ENCODE measurements around the gene COX6A2. TPM values are rescaled to one million over a fixed set of nuclear protein-coding genes. Genes with fewer than 3 reads are reported as not detected.
A peak's percentile ranks its signal among the peaks of the same experiment; 100 is the strongest.

The COX6A2 gene
- total RNA-seq, result 1,000 to 10,000 TPM in 1 of 4 donors, 100 to 1,000 TPM in 3; 597 to 1,192 (median 930) TPM

DNA sequence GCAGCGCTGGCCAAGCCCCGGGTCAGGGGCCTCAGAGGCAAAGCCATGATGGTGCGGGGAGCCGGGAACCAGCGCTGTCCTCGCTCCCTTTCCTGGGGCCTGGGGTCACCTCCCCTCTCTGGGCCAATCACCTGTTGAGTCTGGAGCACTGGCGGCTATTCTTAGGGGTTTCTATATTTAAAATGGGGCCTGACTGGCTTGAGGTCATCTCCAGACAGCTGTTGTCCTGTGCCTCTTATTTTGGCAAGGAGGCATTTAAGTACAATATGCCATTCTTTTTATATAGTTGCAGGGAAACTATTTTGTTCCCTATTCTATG is at the start of gene COX6A2:
TSS of gene COX6A2 (minus strand) at position 82 of the 319 bp plus-strand sequence. CDS start at position 47, 35 bp downstream.
- H3K27me3 ChIP-seq, result no peaks in the 10 kb centered on the region
- peaks cover 64 to 73% of the 10 kb centered on the region in 2 donors for H3K4me1 ChIP-seq
- H3K36me3 ChIP-seq, result peaks cover 0 to 8% of the 10 kb centered on the region in 2 donors
- TF ChIP-seq POLR2A (IDR thresholded peaks at IDR 0.05), result peak; percentile 96 to 98
- TF ChIP-seq, protein P1, sequence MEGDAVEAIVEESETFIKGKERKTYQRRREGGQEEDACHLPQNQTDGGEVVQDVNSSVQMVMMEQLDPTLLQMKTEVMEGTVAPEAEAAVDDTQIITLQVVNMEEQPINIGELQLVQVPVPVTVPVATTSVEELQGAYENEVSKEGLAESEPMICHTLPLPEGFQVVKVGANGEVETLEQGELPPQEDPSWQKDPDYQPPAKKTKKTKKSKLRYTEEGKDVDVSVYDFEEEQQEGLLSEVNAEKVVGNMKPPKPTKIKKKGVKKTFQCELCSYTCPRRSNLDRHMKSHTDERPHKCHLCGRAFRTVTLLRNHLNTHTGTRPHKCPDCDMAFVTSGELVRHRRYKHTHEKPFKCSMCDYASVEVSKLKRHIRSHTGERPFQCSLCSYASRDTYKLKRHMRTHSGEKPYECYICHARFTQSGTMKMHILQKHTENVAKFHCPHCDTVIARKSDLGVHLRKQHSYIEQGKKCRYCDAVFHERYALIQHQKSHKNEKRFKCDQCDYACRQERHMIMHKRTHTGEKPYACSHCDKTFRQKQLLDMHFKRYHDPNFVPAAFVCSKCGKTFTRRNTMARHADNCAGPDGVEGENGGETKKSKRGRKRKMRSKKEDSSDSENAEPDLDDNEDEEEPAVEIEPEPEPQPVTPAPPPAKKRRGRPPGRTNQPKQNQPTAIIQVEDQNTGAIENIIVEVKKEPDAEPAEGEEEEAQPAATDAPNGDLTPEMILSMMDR (IDR thresholded peaks at IDR 0.05 in 4 of 5, conservative IDR thresholded peaks at IDR 0.05 in 1 of 5), result peak in 1 of 5 experiments; percentile 21
- in situ Hi-C loops (cut with MboI; ENCODE audit: low sequenced_read_pairs in 4 of 4) (loop anchor here in 2 of 4 donors (25.0 kb wide), 2 partner anchors 441 to 466 kb away; partner anchors contain the start of genes HSD3B7 (in 1 of the 2) and SETD1A (in 1 of the 2)), intact Hi-C loops (cut with DNase I; ENCODE audit: low total_unique reads) (loop anchor here (1.0 to 2.0 kb wide), 3 partner anchors 25 to 213 kb away; partner anchors contain the start of genes ARMC5 and TRIM72)
- H3K9me3 ChIP-seq, result no peaks in the 10 kb centered on the region
- peak within 1 kb of the TSS; percentile 67 to 83 (median 79) for H3K4me3 ChIP-seq
- peak; percentile 84 to 93 for DNase-seq
- peak; percentile 74 to 75 for ATAC-seq
- H3K27ac ChIP-seq, result peak within 1 kb of the TSS; percentile 92 to 100 (median 98)

DNA sequence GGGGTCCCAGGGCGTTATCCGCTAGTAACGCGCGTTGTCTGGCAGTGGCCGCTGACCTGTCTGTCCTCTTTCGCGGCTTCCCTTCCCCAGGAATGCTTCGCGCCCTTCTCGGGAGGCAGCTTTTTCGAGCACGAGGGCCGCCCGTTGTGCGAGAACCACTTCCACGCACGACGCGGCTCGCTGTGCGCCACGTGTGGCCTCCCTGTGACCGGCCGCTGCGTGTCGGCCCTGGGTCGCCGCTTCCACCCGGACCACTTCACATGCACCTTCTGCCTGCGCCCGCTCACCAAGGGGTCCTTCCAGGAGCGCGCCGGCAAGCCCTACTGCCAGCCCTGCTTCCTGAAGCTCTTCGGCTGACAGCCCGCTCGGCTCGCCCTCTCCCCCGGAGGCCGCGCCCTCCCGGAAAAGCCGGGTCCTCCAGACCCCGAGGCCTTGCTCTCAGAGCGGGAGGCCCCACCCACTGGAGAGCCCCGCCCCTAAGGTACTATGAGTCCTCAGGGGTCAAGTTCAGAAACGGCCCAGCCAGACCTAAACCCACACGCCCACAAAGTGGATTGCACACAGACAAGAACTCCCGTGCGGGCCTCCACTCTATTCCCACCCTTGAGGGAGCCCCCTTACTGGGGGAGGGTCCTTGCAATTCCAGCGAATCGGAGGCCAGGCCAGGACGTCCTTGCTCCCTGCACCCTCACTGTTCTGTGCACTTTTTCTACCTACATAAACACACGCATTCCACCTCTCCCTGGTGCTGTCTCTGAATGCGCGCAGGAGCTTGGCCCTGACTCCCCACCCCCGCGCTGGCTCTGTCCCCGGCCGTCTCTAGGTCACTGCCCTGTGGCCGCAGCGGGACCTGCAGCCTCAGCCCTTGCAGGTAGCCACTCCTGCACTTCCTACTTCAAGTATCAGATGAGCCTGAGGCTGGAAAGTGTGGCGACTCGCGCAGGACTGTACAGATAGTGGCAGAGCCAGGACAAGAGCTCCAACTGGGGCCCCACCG is 49.4 kb upstream of the COX6A2 start:
- intact Hi-C loops (cut with DNase I; ENCODE audit: low total_unique reads), result no loop called here
- TF ChIP-seq POLR2A (IDR thresholded peaks at IDR 0.05), result no peak
- TF ChIP-seq, protein P1 (IDR thresholded peaks at IDR 0.05 in 4 of 5, conservative IDR thresholded peaks at IDR 0.05 in 1 of 5), result no peak
- in situ Hi-C loops (cut with MboI; ENCODE audit: low sequenced_read_pairs in 4 of 4), result no loop called here
- no peak for ATAC-seq
- Histone ChIP-seq H3K27me3 (peaks cover 4 to 18% (median 6%) of the 10 kb centered on the region in 3 donors), H3K36me3 (no peaks in the 10 kb centered on the region), H3K9me3 (no peaks in the 10 kb centered on the region), H3K4me3 (no peak overlapping the region), H3K4me1 (no peaks in the 10 kb centered on the region), H3K27ac (no peak overlapping the region)
- no peak for DNase-seq

DNA sequence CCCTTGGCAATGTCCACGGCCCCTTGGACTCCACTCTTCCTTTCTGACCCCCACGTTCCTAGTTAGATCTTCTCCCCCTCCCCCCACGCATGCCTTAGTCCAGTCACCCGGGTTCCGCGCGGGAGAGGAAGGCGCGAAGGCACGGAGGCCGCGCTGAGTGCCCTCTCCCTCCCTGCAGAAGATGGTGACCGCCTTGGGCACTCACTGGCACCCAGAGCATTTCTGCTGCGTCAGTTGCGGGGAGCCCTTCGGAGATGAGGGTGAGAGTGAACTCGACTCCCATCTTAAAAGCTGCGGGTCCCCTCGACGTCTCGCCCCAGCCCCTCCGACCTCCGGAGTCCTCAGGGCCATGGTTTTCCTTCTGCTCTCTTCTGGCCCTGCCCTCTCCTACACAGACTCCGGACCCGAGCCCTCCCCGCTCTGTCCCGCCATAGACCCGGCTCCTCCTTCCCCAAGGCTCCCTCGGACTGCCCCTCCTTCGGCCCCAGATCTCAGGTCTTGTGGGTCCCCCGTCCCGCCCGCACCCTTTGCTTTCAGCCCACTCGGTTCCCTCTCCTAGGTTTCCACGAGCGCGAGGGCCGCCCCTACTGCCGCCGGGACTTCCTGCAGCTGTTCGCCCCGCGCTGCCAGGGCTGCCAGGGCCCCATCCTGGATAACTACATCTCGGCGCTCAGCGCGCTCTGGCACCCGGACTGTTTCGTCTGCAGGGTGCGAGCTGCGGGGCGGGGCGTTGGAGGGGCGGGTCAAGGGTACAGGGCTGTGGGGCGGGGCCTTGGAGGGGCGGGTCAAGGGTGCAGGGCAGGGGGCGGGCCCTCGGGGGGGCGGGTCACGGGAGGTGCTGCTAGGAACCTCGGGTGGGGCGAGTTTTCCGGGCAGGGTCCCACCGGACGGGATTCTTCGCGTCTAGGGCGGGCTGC is 48.4 kb upstream of the COX6A2 start:
- H3K36me3 ChIP-seq, result no peaks in the 10 kb centered on the region
- TF ChIP-seq, protein P1 (IDR thresholded peaks at IDR 0.05 in 4 of 5, conservative IDR thresholded peaks at IDR 0.05 in 1 of 5), result no peak
- no peak for TF ChIP-seq POLR2A (IDR thresholded peaks at IDR 0.05)
- H3K27me3 ChIP-seq, result peaks cover 4 to 21% (median 7%) of the 10 kb centered on the region in 3 donors
- ATAC-seq (no peak), DNase-seq (no peak)
- intact Hi-C loops (cut with DNase I; ENCODE audit: low total_unique reads), result no loop called here
- no peaks in the 10 kb centered on the region for H3K9me3 ChIP-seq
- in situ Hi-C loops (cut with MboI; ENCODE audit: low sequenced_read_pairs in 4 of 4), result no loop called here
- no peak overlapping the region for H3K27ac ChIP-seq
- peaks cover 0 to 6% of the 10 kb centered on the region in 2 donors for H3K4me1 ChIP-seq
- H3K4me3 ChIP-seq, result peak overlapping the region in 1 of 4 donors; percentile 10

DNA sequence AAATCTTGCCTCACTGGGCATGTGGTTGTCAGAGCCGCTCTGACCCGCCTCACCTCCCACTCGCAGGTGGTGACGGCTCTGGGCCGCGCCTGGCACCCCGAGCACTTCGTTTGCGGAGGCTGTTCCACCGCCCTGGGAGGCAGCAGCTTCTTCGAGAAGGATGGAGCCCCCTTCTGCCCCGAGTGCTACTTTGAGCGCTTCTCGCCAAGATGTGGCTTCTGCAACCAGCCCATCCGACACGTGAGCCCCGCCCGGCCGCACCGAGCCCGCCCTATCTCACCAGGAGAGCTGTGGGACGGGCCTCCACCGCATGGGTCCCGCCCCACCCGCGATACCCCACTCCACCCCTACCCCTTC is 47.8 kb upstream of the COX6A2 start:
- Histone ChIP-seq H3K4me1 (peaks cover 0 to 11% of the 10 kb centered on the region in 2 donors), H3K27ac (no peak overlapping the region), H3K9me3 (no peaks in the 10 kb centered on the region), H3K36me3 (no peaks in the 10 kb centered on the region), H3K4me3 (no peak overlapping the region), H3K27me3 (peaks cover 4 to 21% (median 7%) of the 10 kb centered on the region in 3 donors)
- TF ChIP-seq, protein P1 (IDR thresholded peaks at IDR 0.05 in 4 of 5, conservative IDR thresholded peaks at IDR 0.05 in 1 of 5), result no peak
- no peak for TF ChIP-seq POLR2A (IDR thresholded peaks at IDR 0.05)
- intact Hi-C loops (cut with DNase I; ENCODE audit: low total_unique reads), result no loop called here
- in situ Hi-C loops (cut with MboI; ENCODE audit: low sequenced_read_pairs in 4 of 4), result no loop called here
- DNase-seq (no peak), ATAC-seq (no peak)
